ENCODE data around the gene FBXL16.

The FBXL16 gene

GRCh38 chr16:724188-725040 lies 18.8 kb upstream of the FBXL16 start:
- Histone ChIP-seq H3K4me1 (peaks cover 80% of the 10 kb centered on the region), H4K20me1 (peaks cover 59% of the 10 kb centered on the region), H3K9ac (peak overlapping the region; percentile 55; the same call in 1 of the 2 replicates), H3K36me3 (peaks cover 4% of the 10 kb centered on the region), H3K4me2 (peak overlapping the region; percentile 100), H3K27me3 (no peaks in the 10 kb centered on the region), H3K9me3 (no peaks in the 10 kb centered on the region), H3K4me3 (peak overlapping the region; percentile 31; the same call in 1 of the 2 replicates), H3K27ac (peak overlapping the region; percentile 52)
- TF ChIP-seq Cebpa-rat (IDR thresholded peaks at IDR 0.05), result no peak

- Histone ChIP-seq H3K36me3 (no peaks in the 10 kb centered on the region), H3K27me3 (no peaks in the 10 kb centered on the region), H3K9ac (peak overlapping the region; percentile 48; the same call in 1 of the 2 replicates), H3K4me1 (peaks cover 81% of the 10 kb centered on the region), H3K9me3 (no peaks in the 10 kb centered on the region), H3K27ac (peak overlapping the region; percentile 52; the same call in 1 of the 2 replicates), H3K4me3 (peak overlapping the region; percentile 31; the same call in 1 of the 2 replicates), H4K20me1 (peaks cover 61% of the 10 kb centered on the region), H3K4me2 (peak overlapping the region; percentile 100)
- no peak for TF ChIP-seq Cebpa-rat (IDR thresholded peaks at IDR 0.05)
Observed at GRCh38 chr16:723695-724094, 18.1 kb upstream of the FBXL16 start.

GRCh38 chr16:722835-723633 lies 17.4 kb upstream of the FBXL16 start:
- Histone ChIP-seq H3K4me3 (peak overlapping the region; percentile 31; the same call in 1 of the 2 replicates), H3K9ac (peak overlapping the region; percentile 48; the same call in 1 of the 2 replicates), H3K27me3 (no peaks in the 10 kb centered on the region), H3K27ac (peak overlapping the region; percentile 52), H3K4me2 (peak overlapping the region; percentile 100), H4K20me1 (peaks cover 66% of the 10 kb centered on the region), H3K4me1 (peaks cover 84% of the 10 kb centered on the region), H3K36me3 (no peaks in the 10 kb centered on the region), H3K9me3 (no peaks in the 10 kb centered on the region)
- no peak for TF ChIP-seq Cebpa-rat (IDR thresholded peaks at IDR 0.05)

- Histone ChIP-seq H3K4me2 (peak overlapping the region; percentile 100), H3K27ac (peak overlapping the region; percentile 96), H3K9ac (peak overlapping the region; percentile 91), H3K36me3 (no peaks in the 10 kb centered on the region), H3K9me3 (no peaks in the 10 kb centered on the region), H3K27me3 (no peaks in the 10 kb centered on the region), H3K4me1 (peaks cover 89% of the 10 kb centered on the region), H4K20me1 (peaks cover 75% of the 10 kb centered on the region), H3K4me3 (peak overlapping the region; percentile 83)
- TF ChIP-seq Cebpa-rat (IDR thresholded peaks at IDR 0.05), result no peak
Observed at GRCh38 chr16:721765-722540, 16.4 kb upstream of the FBXL16 start.

- peak within 1 kb of the TSS; percentile 83 for H3K4me3 ChIP-seq
- peak within 1 kb of the TSS; percentile 91 for H3K9ac ChIP-seq
- H3K9me3 ChIP-seq, result no peaks in the 10 kb centered on the region
- peaks cover 78% of the 10 kb centered on the region for H4K20me1 ChIP-seq
- peak within 1 kb of the TSS; percentile 100 for H3K4me2 ChIP-seq
- H3K4me1 ChIP-seq, result peaks cover 91% of the 10 kb centered on the region
- TF ChIP-seq Cebpa-rat (IDR thresholded peaks at IDR 0.05), result no peak
- peak within 1 kb of the TSS; percentile 96 for H3K27ac ChIP-seq
- H3K36me3 ChIP-seq, result no peaks in the 10 kb centered on the region
- H3K27me3 ChIP-seq, result peaks cover 7% of the 10 kb centered on the region
Observed at GRCh38 chr16:720990-721764, 15.6 kb upstream of the FBXL16 start, which contains the start of gene ANTKMT. Gene ANTKMT (plus strand): TSS chr16:721146. CDS start chr16:721275, 129 bp downstream.

GRCh38 chr16:720447-720989 lies 14.9 kb upstream of the FBXL16 start:
- Histone ChIP-seq H3K4me1 (peaks cover 91% of the 10 kb centered on the region), H3K9ac (peak overlapping the region; percentile 91), H3K4me3 (peak overlapping the region; percentile 83), H3K27ac (peak overlapping the region; percentile 96), H3K4me2 (peak overlapping the region; percentile 100), H3K36me3 (no peaks in the 10 kb centered on the region), H4K20me1 (peaks cover 78% of the 10 kb centered on the region), H3K27me3 (peaks cover 14% of the 10 kb centered on the region), H3K9me3 (no peaks in the 10 kb centered on the region)
- no peak for TF ChIP-seq Cebpa-rat (IDR thresholded peaks at IDR 0.05)

GRCh38 chr16:719815-720446 lies 14.3 kb upstream of the FBXL16 start:
- H3K4me1 ChIP-seq, result peaks cover 88% of the 10 kb centered on the region
- peak overlapping the region; percentile 91 for H3K9ac ChIP-seq
- peak overlapping the region; percentile 96 for H3K27ac ChIP-seq
- H3K9me3 ChIP-seq, result no peaks in the 10 kb centered on the region
- H4K20me1 ChIP-seq, result peaks cover 78% of the 10 kb centered on the region
- no peaks in the 10 kb centered on the region for H3K36me3 ChIP-seq
- H3K4me3 ChIP-seq, result peak overlapping the region; percentile 83
- peak overlapping the region; percentile 100 for H3K4me2 ChIP-seq
- TF ChIP-seq Cebpa-rat (IDR thresholded peaks at IDR 0.05), result no peak
- H3K27me3 ChIP-seq, result peaks cover 19% of the 10 kb centered on the region

- H3K4me2 ChIP-seq, result peak overlapping the region; percentile 100
- peak overlapping the region; percentile 91; the same call in 1 of the 2 replicates for H3K9ac ChIP-seq
- H4K20me1 ChIP-seq, result peaks cover 68% of the 10 kb centered on the region
- peaks cover 27% of the 10 kb centered on the region for H3K27me3 ChIP-seq
- peaks cover 86% of the 10 kb centered on the region for H3K4me1 ChIP-seq
- peak overlapping the region; percentile 75 for H3K27ac ChIP-seq
- H3K4me3 ChIP-seq, result peak overlapping the region; percentile 83; the same call in 1 of the 2 replicates
- H3K9me3 ChIP-seq, result no peaks in the 10 kb centered on the region
- no peaks in the 10 kb centered on the region for H3K36me3 ChIP-seq
- no peak for TF ChIP-seq Cebpa-rat (IDR thresholded peaks at IDR 0.05)
Observed at GRCh38 chr16:718922-719321, 13.3 kb upstream of the FBXL16 start.

Measured in BLaER1 (cell line).